SK-N-MC (cell line): ENCODE measurements around the gene TMEFF1.
"Not testable (repeated sequence)": the region's sequence is repeated elsewhere in the genome, so short reads cannot be mapped to it uniquely, and the experiment has no call there.

Experiments
- DNase-seq: peaks from one replicate; pipeline ENCODE4 v3.0.0-alpha.2; 2011; ENCODE audit warnings: low read depth, low spot score
- H3K27ac ChIP-seq: fragments of 200-600 bp; sonication (generic); 2 replicates; pipeline ENCODE4 v1.5.1; 2016; ENCODE audit warnings: mixed run types
- H3K36me3 ChIP-seq: fragments of 200-600 bp; sonication (generic); 2 replicates; pipeline ENCODE4 v1.6.1; 2017; ENCODE audit warnings: antibody characterized with exemption, low read length, mixed read lengths; ENCODE audit not compliant: insufficient read depth
- H3K4me3 ChIP-seq: fragments of 200-600 bp; sonication (generic); 2 replicates; pipeline ENCODE4 v1.5.1; 2016
- H3K9ac ChIP-seq: fragments of 200-600 bp; sonication (generic); 2 replicates; pipeline ENCODE4 v1.8.0; 2017; ENCODE audit warnings: mixed run types, mixed read lengths; ENCODE audit not compliant: insufficient read length
- H3K9me3 ChIP-seq: fragments of 200-600 bp; sonication (generic); 2 replicates; pipeline ENCODE4 v1.6.1; 2017; ENCODE audit warnings: low read depth, mild to moderate bottlenecking, antibody characterized with exemption, low read length, moderate library complexity, mixed read lengths
- EZH2 ChIP-seq: fragments of 200-600 bp; sonication (generic); IDR thresholded peaks from one replicate; pipeline ENCODE4 v1.6.1; 2017; ENCODE audit warnings: antibody characterized with exemption
- FOXP2 ChIP-seq: optimal IDR thresholded peaks from 2 replicates; pipeline ENCODE3; 2011; ENCODE audit warnings: mild to moderate bottlenecking, moderate library complexity; ENCODE audit not compliant: insufficient read depth; ENCODE audit errors: extremely low read length, control extremely low read depth
- POLR2AphosphoS5 ChIP-seq: IDR thresholded peaks from 2 replicates; pipeline ENCODE4 v1.6.1; 2012; ENCODE audit warnings: mild to moderate bottlenecking, low read depth, low read length, borderline replicate concordance

TMEFF1 gene

DNA sequence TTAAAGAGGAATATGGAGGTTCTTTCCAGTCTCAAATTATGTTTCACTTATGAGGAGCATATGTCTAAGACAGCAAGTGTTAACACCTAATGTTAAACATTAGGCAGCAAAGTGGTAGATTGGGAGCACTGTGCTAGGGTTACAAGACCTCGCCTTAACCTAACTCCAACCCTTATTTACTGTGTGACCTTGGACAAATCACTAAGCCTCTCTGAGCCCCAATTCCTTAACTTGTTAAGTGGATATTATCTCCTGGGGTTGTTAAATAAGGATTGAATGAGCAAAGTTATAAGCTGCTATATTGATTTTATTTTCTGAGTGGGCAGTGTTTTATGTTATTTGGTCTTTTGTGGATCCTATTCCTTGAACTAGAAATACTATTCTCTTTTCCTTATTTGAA is 38.3 kb downstream of the TMEFF1 start:
- Histone ChIP-seq H3K27ac (no peak overlapping the region), H3K4me3 (no peak overlapping the region), H3K36me3 (peaks cover 23% of the 10 kb centered on the region), H3K9me3 (no peaks in the 10 kb centered on the region), H3K9ac (no peak overlapping the region)
- DNase-seq: no peak
- TF ChIP-seq EZH2 (no peak), POLR2AphosphoS5 (no peak), FOXP2 (no peak)

DNA sequence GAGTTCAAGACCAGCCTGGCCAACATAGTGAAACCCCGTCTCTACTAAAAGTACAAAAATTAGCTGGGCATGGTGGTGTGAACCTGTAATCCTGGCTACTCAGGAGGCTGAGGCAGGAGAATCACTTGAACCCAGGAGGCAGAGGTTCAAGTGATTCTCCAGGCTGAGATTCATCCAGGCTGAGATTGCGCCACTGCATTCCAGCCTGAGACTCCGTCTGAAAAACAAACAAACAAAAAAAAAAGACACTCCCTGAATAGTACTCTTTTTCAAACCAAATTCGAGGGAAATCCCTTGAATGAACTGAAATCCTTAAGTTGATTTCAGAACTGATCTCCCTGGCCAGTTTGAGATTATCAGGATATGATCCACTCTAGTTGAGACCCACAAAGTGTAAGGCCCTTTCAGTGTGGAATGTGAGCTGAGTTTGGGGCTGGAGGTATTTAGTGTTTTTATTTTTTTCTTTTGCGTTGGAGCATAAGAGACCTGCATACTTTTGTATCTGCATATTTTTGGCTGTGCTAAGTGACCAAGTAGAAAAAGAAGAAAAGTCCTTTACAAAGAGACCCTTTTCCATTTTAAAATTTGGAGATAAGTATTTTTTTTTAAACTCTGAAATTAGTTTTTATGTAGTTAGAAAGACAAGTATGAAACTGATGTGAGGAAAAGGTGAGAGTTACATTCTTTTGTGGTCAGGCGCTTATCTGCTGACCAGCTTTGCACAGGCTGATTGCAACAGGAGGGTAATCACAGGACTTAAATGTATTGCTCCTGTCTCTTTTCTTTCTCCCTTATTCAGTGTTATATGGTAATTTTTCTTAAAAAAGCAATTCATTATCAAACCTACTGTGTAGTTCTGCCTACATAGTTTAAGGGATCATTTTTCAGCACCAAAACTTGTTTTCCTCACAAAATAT is 42.9 kb downstream of the TMEFF1 start:
- Histone ChIP-seq H3K9ac (no peak overlapping the region), H3K4me3 (no peak overlapping the region), H3K9me3 (no peaks in the 10 kb centered on the region), H3K27ac (no peak overlapping the region), H3K36me3 (peaks cover 24% of the 10 kb centered on the region)
- TF ChIP-seq FOXP2: no peak
- no peak for TF ChIP-seq EZH2
- no peak for TF ChIP-seq POLR2AphosphoS5
- DNase-seq: no peak

GRCh38 chr9:100521282-100521681 is 48.3 kb downstream of the TMEFF1 start:
- Histone ChIP-seq H3K9ac (no peak overlapping the region), H3K27ac (no peak overlapping the region), H3K36me3 (peaks cover 48% of the 10 kb centered on the region), H3K9me3 (no peaks in the 10 kb centered on the region), H3K4me3 (no peak overlapping the region)
- DNase-seq: no peak
- TF ChIP-seq FOXP2: no peak
- TF ChIP-seq EZH2: no peak
- no peak for TF ChIP-seq POLR2AphosphoS5

DNA sequence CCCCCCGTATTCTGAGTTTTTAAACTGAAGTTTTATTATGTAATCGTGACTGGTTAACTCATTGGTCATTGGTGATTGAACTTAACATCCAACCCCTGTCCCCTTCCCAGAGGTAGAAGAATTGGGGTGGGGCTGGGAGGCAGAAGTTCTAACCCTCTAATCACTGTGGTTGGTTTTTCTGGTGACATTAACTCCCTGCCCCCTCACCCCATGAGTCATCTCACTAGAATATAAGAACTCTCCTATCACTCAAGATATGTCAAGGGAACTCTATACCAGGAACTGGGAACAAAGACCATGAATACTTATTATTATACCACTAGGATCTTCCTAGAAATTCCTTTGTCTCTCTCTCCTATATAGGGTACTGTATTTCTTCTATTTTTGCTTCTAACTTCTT is 52.6 kb downstream of the TMEFF1 start:
- Histone ChIP-seq H3K9ac (no peak overlapping the region), H3K36me3 (peaks cover 38% of the 10 kb centered on the region), H3K27ac (no peak overlapping the region), H3K9me3 (no peaks in the 10 kb centered on the region), H3K4me3 (no peak overlapping the region)
- TF ChIP-seq EZH2 (no peak), FOXP2 (no peak), POLR2AphosphoS5 (no peak)
- no peak for DNase-seq

- DNase-seq, H3K4me3 ChIP-seq, H3K9ac ChIP-seq, H3K27ac ChIP-seq, H3K9me3 ChIP-seq: not testable (repeated sequence)
- H3K36me3 ChIP-seq: peaks cover 30% of the 10 kb centered on the region
Observed at GRCh38 chr9:100527180-100527794, 54.3 kb downstream of the TMEFF1 start.

- DNase-seq: no peak
- H3K9ac ChIP-seq: no peak overlapping the region
- H3K36me3 ChIP-seq: peaks cover 9% of the 10 kb centered on the region; the same call in 1 of the 2 replicates
- no peak overlapping the region for H3K27ac ChIP-seq
- TF ChIP-seq EZH2 (no peak), FOXP2 (no peak), POLR2AphosphoS5 (no peak)
- no peak overlapping the region for H3K4me3 ChIP-seq
- no peaks in the 10 kb centered on the region for H3K9me3 ChIP-seq
Observed at GRCh38 chr9:100534401-100534800, 61.5 kb downstream of the TMEFF1 start.

DNA sequence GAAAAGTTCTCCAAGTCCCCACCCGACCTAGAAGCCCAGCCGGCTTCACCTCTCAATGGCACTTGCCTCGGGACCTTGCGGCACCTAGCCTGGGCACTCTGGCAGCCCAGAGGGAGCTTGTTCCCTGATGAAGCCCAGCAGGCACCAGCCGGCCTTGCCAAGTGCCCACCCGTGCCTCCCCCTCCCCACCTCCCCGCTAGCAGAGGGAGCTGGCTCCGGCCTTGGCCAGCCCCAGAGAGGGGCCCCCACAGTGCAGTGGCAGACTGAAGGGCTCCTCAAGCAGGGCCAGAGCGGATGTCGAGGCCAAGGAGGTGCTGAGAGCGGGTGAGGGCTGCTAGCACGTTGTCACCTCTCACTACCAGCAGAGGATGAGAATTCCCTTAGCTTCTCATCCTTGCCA is 67.4 kb downstream of the TMEFF1 start:
- peaks cover 51% of the 10 kb centered on the region for H3K36me3 ChIP-seq
- H3K27ac ChIP-seq: no peak overlapping the region
- TF ChIP-seq POLR2AphosphoS5: no peak
- H3K4me3 ChIP-seq: no peak overlapping the region
- DNase-seq: no peak
- no peak overlapping the region for H3K9ac ChIP-seq
- H3K9me3 ChIP-seq: 0 out of 2 replicates have a peak, but pooled peaks cover 2% of the 10 kb centered on the region

GRCh38 chr9:100549048-100549447 is 76.1 kb downstream of the TMEFF1 start:
- TF ChIP-seq FOXP2 (no peak), POLR2AphosphoS5 (no peak), EZH2 (no peak)
- Histone ChIP-seq H3K36me3 (peaks cover 76% of the 10 kb centered on the region), H3K27ac (no peak overlapping the region), H3K4me3 (no peak overlapping the region), H3K9me3 (0 out of 2 replicates have a peak, but pooled peaks cover 2% of the 10 kb centered on the region), H3K9ac (no peak overlapping the region)
- no peak for DNase-seq
